GM21515 (cell line): ENCODE measurements around the gene IQSEC1.

ENCODE experiments used
- ATAC-seq: cut with Tn5 transposase; IDR thresholded peaks from one replicate; pipeline ENCODE4 v1.9.1; 2021; ENCODE audit not compliant: unreplicated experiment

The IQSEC1 gene

GRCh38 chr3:13051581-13051980 is 21.6 kb downstream of the IQSEC1 start:
- ATAC-seq = no peak

- ATAC-seq = no peak
Observed at GRCh38 chr3:13051066-13051465, 22.2 kb downstream of the IQSEC1 start.

- ATAC-seq = no peak
Observed at GRCh38 chr3:13050446-13050845, 22.8 kb downstream of the IQSEC1 start.

- no peak for ATAC-seq
Observed at GRCh38 chr3:13049400-13049799, 23.8 kb downstream of the IQSEC1 start.

GRCh38 chr3:13047296-13048165 is 25.7 kb downstream of the IQSEC1 start:
- no peak for ATAC-seq

GRCh38 chr3:13046569-13047274 is 26.5 kb downstream of the IQSEC1 start:
- peak; percentile 28 for ATAC-seq

- ATAC-seq = peak; percentile 82
Observed at GRCh38 chr3:13045904-13046568, 27.2 kb downstream of the IQSEC1 start.

- no peak for ATAC-seq
Observed at GRCh38 chr3:13045241-13045903, 27.9 kb downstream of the IQSEC1 start.

GRCh38 chr3:13044496-13045240 is 28.6 kb downstream of the IQSEC1 start:
- no peak for ATAC-seq

GRCh38 chr3:13043656-13044055 is 29.6 kb downstream of the IQSEC1 start:
- ATAC-seq = no peak

- no peak for ATAC-seq
Observed at GRCh38 chr3:13042715-13043271, 30.4 kb downstream of the IQSEC1 start.

- no peak for ATAC-seq
Observed at GRCh38 chr3:13042127-13042701, 31.0 kb downstream of the IQSEC1 start.

GRCh38 chr3:13041113-13041776 is 32.0 kb downstream of the IQSEC1 start:
- ATAC-seq = no peak

GRCh38 chr3:13040361-13041074 is 32.7 kb downstream of the IQSEC1 start:
- ATAC-seq = peak; percentile 88

- no peak for ATAC-seq
Observed at GRCh38 chr3:13039213-13039896, 33.9 kb downstream of the IQSEC1 start.

- no peak for ATAC-seq
Observed at GRCh38 chr3:13037458-13038117, 35.6 kb downstream of the IQSEC1 start.

GRCh38 chr3:13034861-13035260 is 38.4 kb downstream of the IQSEC1 start:
- no peak for ATAC-seq
